Panc1 (cell line): Measurements from ENCODE around the gene MTUS2. TPM values are rescaled to one million over a fixed set of nuclear protein-coding genes. Genes with fewer than 3 reads are reported as not detected.

ENCODE experiments used
- ATAC-seq: fragments of 200-7000 bp; cut with Tn5 transposase; 2 replicates; pipeline ENCODE4 v1.9.1; 2020; ENCODE audit warnings: mild to moderate bottlenecking, moderate library complexity
- BruUV-seq: library from RNA; stranded (reverse); fragments of 400-500 nt; replicated peaks from 2 replicates; lab custom pipeline; 2021; lab: Mats Ljungman, UMichigan
- CTCF ChIA-PET: fragments of 300-600 bp; sonication (Branson Sonifier 250); formaldehyde crosslinking; loops from one replicate; lab custom pipeline; 2022; ENCODE audit warnings: antibody characterized with exemption; lab: Charles Lee
- POLR2A ChIA-PET: fragments of 300-600 bp; sonication (Branson Sonifier 250); formaldehyde crosslinking; loops from one replicate; lab custom pipeline; 2022; ENCODE audit warnings: antibody characterized with exemption; lab: Charles Lee
- DNase-seq: peaks from one replicate; pipeline ENCODE4 v3.0.0-alpha.2; 2010; ENCODE audit warnings: low read depth, low spot score
- H3K27ac ChIP-seq: 2 replicates; pipeline ENCODE4 v1.5.1; 2011; ENCODE audit warnings: mild to moderate bottlenecking, low read length, inconsistent platforms
- H3K27me3 ChIP-seq: fragments of 200-500 bp; sonication (Bioruptor generic); 2 replicates; pipeline ENCODE4 v1.6.0; 2014; ENCODE audit warnings: low read length, inconsistent platforms; ENCODE audit not compliant: control insufficient read depth, insufficient read depth
- H3K36me3 ChIP-seq: fragments of 200-500 bp; sonication (Bioruptor generic); 2 replicates; pipeline ENCODE4 v1.5.1; 2014; ENCODE audit warnings: inconsistent platforms, mild to moderate bottlenecking, low read length, moderate library complexity; ENCODE audit not compliant: control insufficient read depth, insufficient read depth
- H3K4me1 ChIP-seq: 2 replicates; pipeline ENCODE4 v1.5.1; 2011; ENCODE audit warnings: inconsistent platforms, mild to moderate bottlenecking, low read length, moderate library complexity; ENCODE audit not compliant: control insufficient read depth, insufficient read depth
- H3K4me3 ChIP-seq, 2 experiments: 2 replicates each; pipeline ENCODE4 v1.5.1; 2011 to 2012; ENCODE audit warnings: low read depth in 2 of 2, low read length in 2 of 2, mild to moderate bottlenecking in 2 of 2, inconsistent platforms in 1 of 2, moderate library complexity in 1 of 2
- H3K9me3 ChIP-seq: fragments of 200-500 bp; sonication (Bioruptor generic); 2 replicates; pipeline ENCODE4 v1.5.1; 2014; ENCODE audit warnings: low read depth, mild to moderate bottlenecking, inconsistent platforms, low read length, moderate library complexity; ENCODE audit not compliant: control insufficient read depth, insufficient read depth
- CTCF ChIP-seq: fragments of 450-650 bp; IDR thresholded peaks from 2 replicates; pipeline ENCODE4 v1.5.1; 2017; ENCODE audit warnings: mild to moderate bottlenecking
- POLR2AphosphoS5 ChIP-seq: IDR thresholded peaks from 2 replicates; pipeline ENCODE4 v1.6.1; 2012; ENCODE audit warnings: mild to moderate bottlenecking, low read depth, low read length, moderate library complexity
- REST ChIP-seq, 2 experiments: IDR thresholded peaks; 2 replicates each; pipeline ENCODE4 v1.6.1; 2011 to 2012; ENCODE audit warnings: low read depth in 2 of 2, control low read depth in 1 of 2, low read length in 1 of 2, mild to moderate bottlenecking in 1 of 2, moderate library complexity in 1 of 2; ENCODE audit not compliant: insufficient read depth in 1 of 2
- SIN3A ChIP-seq: IDR thresholded peaks from 2 replicates; pipeline ENCODE4 v1.6.1; 2012; ENCODE audit warnings: low read depth, mild to moderate bottlenecking, low read length, moderate library complexity, borderline replicate concordance; ENCODE audit not compliant: insufficient read depth
- TCF7L2 ChIP-seq: IDR thresholded peaks from 2 replicates; pipeline ENCODE4 v1.6.1; 2011; ENCODE audit warnings: mild to moderate bottlenecking, low read depth, low read length, inconsistent platforms
- in situ Hi-C: cut with HindIII; loops from 2 replicates; pipeline ENCODE4 v1.10.0; 2016; ENCODE audit warnings: low sequenced_read_pairs, low pct_unique_long_range_greater_than_20kb
- intact Hi-C: fragments of 100-400 bp; cut with micrococcal nuclease; formaldehyde crosslinking; loops from one replicate; pipeline ENCODE4 v1.10.0; 2022; ENCODE audit not compliant: unreplicated experiment
- total RNA-seq: library from RNA; stranded (reverse); gene quantifications from one replicate; pipeline ENCODE4 v1.2.1, GENCODE V29; 2021; ENCODE audit not compliant: unreplicated experiment

MTUS2 gene
- total RNA-seq, 1 experiment from 2014 or later = 0.05 TPM

GRCh38 chr13:29008296-29008695, 188.2 kb downstream of the MTUS2 start:
- DNase-seq (no peak), ATAC-seq (no peak)
- Histone ChIP-seq H3K36me3 (no peaks in the 10 kb centered on the region), H3K4me3 (no peak overlapping the region), H3K27ac (no peak overlapping the region), H3K27me3 (no peaks in the 10 kb centered on the region; the same call in 1 of the 2 replicates), H3K4me1 (no peaks in the 10 kb centered on the region), H3K9me3 (no peaks in the 10 kb centered on the region)
- no peak for TF ChIP-seq POLR2AphosphoS5
- no peak for TF ChIP-seq CTCF
- TF ChIP-seq SIN3A = no peak
- no peak for TF ChIP-seq TCF7L2
- TF ChIP-seq REST (IDR thresholded peaks at IDR 0.05; ENCODE audit: insufficient read depth in 1 of 2, low read depth in 2 of 2, low read length in 1 of 2) = no peak
- ChIA-PET CTCF (no interaction called here), POLR2A (no interaction called here)
- intact Hi-C loops = no loop called here
- BruUV-seq = no TSS peak
- in situ Hi-C loops = no loop called here

- H3K27me3 ChIP-seq = no peaks in the 10 kb centered on the region
- in situ Hi-C loops (no loop called here), intact Hi-C loops (no loop called here)
- H3K4me1 ChIP-seq = no peaks in the 10 kb centered on the region
- no TSS peak for BruUV-seq
- no peaks in the 10 kb centered on the region for H3K36me3 ChIP-seq
- ATAC-seq = no peak
- DNase-seq = no peak
- ChIA-PET CTCF (no interaction called here), POLR2A (no interaction called here)
- TF ChIP-seq REST (IDR thresholded peaks at IDR 0.05; ENCODE audit: insufficient read depth in 1 of 2, low read depth in 2 of 2, low read length in 1 of 2) (no peak), TCF7L2 (no peak), CTCF (no peak), SIN3A (no peak), POLR2AphosphoS5 (no peak)
- H3K4me3 ChIP-seq = no peak overlapping the region
- H3K27ac ChIP-seq = no peak overlapping the region
- no peaks in the 10 kb centered on the region for H3K9me3 ChIP-seq
Observed at GRCh38 chr13:29020314-29020713, 200.2 kb downstream of the MTUS2 start.
